IMR-90 (cell line): ENCODE measurements around the gene MZT1. TPM values are rescaled to one million over a fixed set of nuclear protein-coding genes. Genes with fewer than 3 reads are reported as not detected.

Source experiments
- ATAC-seq: fragments of 200-7000 bp; cut with Tn5 transposase; 2 replicates; pipeline ENCODE4 v1.9.1; 2020; ENCODE audit warnings: low read depth, mild to moderate bottlenecking, moderate library complexity
- BruUV-seq: library from RNA; stranded (reverse); fragments of 400-500 nt; replicated peaks from 2 replicates; lab custom pipeline; 2021; lab: Mats Ljungman, UMichigan
- CTCF ChIA-PET: fragments of 300-600 bp; formaldehyde crosslinking; extraction: SDS; loops from one replicate; lab custom pipeline; 2021; ENCODE audit warnings: antibody characterized with exemption; lab: Yijun Ruan, JAX
- POLR2A ChIA-PET: fragments of 300-600 bp; sonication (Branson Sonifier 250); formaldehyde crosslinking; loops from one replicate; lab custom pipeline; 2022; ENCODE audit warnings: antibody characterized with exemption; ENCODE audit not compliant: unreplicated experiment; lab: Charles Lee
- DNase-seq: peaks from one replicate; pipeline ENCODE4 v3.0.0; 2013
- H2AFZ ChIP-seq: replicated peaks from 2 replicates; pipeline ENCODE3; 2013; ENCODE audit warnings: low read length, mild to moderate bottlenecking; ENCODE audit not compliant: poor library complexity
- H2AK5ac ChIP-seq: 2 replicates; pipeline ENCODE4 v1.6.1; 2013; ENCODE audit warnings: low read depth, low read length, inconsistent platforms
- H2AK9ac ChIP-seq: replicated peaks from 2 replicates; pipeline ENCODE3; 2013; ENCODE audit warnings: mild to moderate bottlenecking, low read depth, low read length, moderate library complexity; ENCODE audit not compliant: poor library complexity
- H2BK120ac ChIP-seq: 2 replicates; pipeline ENCODE4 v1.6.1; 2013; ENCODE audit warnings: low read depth, low read length, inconsistent platforms
- H2BK15ac ChIP-seq: 3 replicates; pipeline ENCODE4 v1.6.1; 2013; ENCODE audit warnings: low read depth, low read length, inconsistent platforms
- H2BK20ac ChIP-seq: 2 replicates; pipeline ENCODE4 v1.6.1; 2013; ENCODE audit warnings: low read depth, mild to moderate bottlenecking, inconsistent platforms, low read length, moderate library complexity
- H2BK5ac ChIP-seq: 2 replicates; pipeline ENCODE4 v1.6.1; 2013; ENCODE audit warnings: mild to moderate bottlenecking, low read depth, low read length, inconsistent platforms; ENCODE audit not compliant: poor library complexity, severe bottlenecking
- H3K14ac ChIP-seq: replicated peaks from 2 replicates; pipeline ENCODE4 v1.6.1; 2013; ENCODE audit warnings: low read depth, low read length, inconsistent platforms
- H3K18ac ChIP-seq: 2 replicates; pipeline ENCODE4 v1.6.1; 2013; ENCODE audit warnings: low read depth, low read length, control low read depth
- H3K23ac ChIP-seq: 2 replicates; pipeline ENCODE4 v1.6.1; 2013; ENCODE audit warnings: low read depth, low read length, inconsistent platforms
- H3K27ac ChIP-seq: 2 replicates; pipeline ENCODE4 v1.5.1; 2013; ENCODE audit warnings: mild to moderate bottlenecking, control low read depth, low read length; ENCODE audit not compliant: insufficient read depth
- H3K27me3 ChIP-seq: 2 replicates; pipeline ENCODE4 v1.6.1; 2013; ENCODE audit warnings: low read length; ENCODE audit not compliant: control insufficient read depth, insufficient read depth
- H3K36me3 ChIP-seq: 2 replicates; pipeline ENCODE4 v1.6.1; 2013; ENCODE audit warnings: low read length, mixed read lengths; ENCODE audit not compliant: control insufficient read depth, insufficient read depth
- H3K4ac ChIP-seq: 2 replicates; pipeline ENCODE4 v1.6.1; 2013; ENCODE audit warnings: low read depth, low read length, inconsistent platforms
- H3K4me1 ChIP-seq: 2 replicates; pipeline ENCODE4 v1.6.1; 2013; ENCODE audit warnings: low read length, mixed read lengths; ENCODE audit not compliant: control insufficient read depth, insufficient read depth
- H3K4me2 ChIP-seq: 2 replicates; pipeline ENCODE4 v1.6.1; 2013; ENCODE audit warnings: low read depth, mild to moderate bottlenecking, control low read depth, low read length, moderate library complexity
- H3K4me3 ChIP-seq: 2 replicates; pipeline ENCODE4 v1.5.1; 2013; ENCODE audit warnings: low read depth, mild to moderate bottlenecking, control low read depth, low read length, moderate library complexity; ENCODE audit not compliant: insufficient read depth
- H3K56ac ChIP-seq: 2 replicates; pipeline ENCODE4 v1.6.1; 2013; ENCODE audit warnings: low read length, inconsistent platforms; ENCODE audit not compliant: insufficient read depth; ENCODE audit errors: extremely low read depth
- H3K79me1 ChIP-seq, 2 experiments: 2 replicates each; pipeline ENCODE4 v1.6.1; 2013; ENCODE audit warnings: low read length in 2 of 2, inconsistent platforms in 1 of 2, low read depth in 1 of 2
- H3K9ac ChIP-seq: 2 replicates; pipeline ENCODE4 v1.6.1; 2013; ENCODE audit warnings: low read depth, low read length, control low read depth
- H3K9me1 ChIP-seq: 2 replicates; pipeline ENCODE4 v1.6.1; 2013; ENCODE audit warnings: low read length, inconsistent platforms; ENCODE audit not compliant: insufficient read depth
- H3K9me3 ChIP-seq: 2 replicates; pipeline ENCODE4 v1.6.1; 2013; ENCODE audit warnings: low read length; ENCODE audit not compliant: control insufficient read depth, insufficient read depth
- H4K20me1 ChIP-seq: 2 replicates; pipeline ENCODE4 v1.6.1; 2013; ENCODE audit warnings: low read length, inconsistent platforms; ENCODE audit not compliant: insufficient read depth
- H4K5ac ChIP-seq: 2 replicates; pipeline ENCODE4 v1.6.1; 2013; ENCODE audit warnings: mild to moderate bottlenecking, low read depth, low read length, control low read depth
- H4K8ac ChIP-seq, 2 experiments: 2 replicates each; pipeline ENCODE4 v1.6.1; 2013; ENCODE audit warnings: low read depth in 2 of 2, low read length in 2 of 2, control low read depth in 1 of 2, inconsistent platforms in 1 of 2
- H4K91ac ChIP-seq: 2 replicates; pipeline ENCODE4 v1.6.1; 2013; ENCODE audit warnings: low read depth, low read length, inconsistent platforms; ENCODE audit not compliant: insufficient read depth
- CHD1 ChIP-seq: IDR thresholded peaks from 2 replicates; pipeline ENCODE4 v1.6.1; 2012; ENCODE audit warnings: low read depth, low read length, improper control_type of control experiment
- WGBS, 2 experiments: methylation state at CpG; one replicate each; pipeline versions ENCODE4 v1.1.5 to v1.1.7; 2013; ENCODE audit warnings: missing lambda C conversion rate in 2 of 2; ENCODE audit not compliant: insufficient read length in 1 of 2; ENCODE audit errors: extremely low coverage in 2 of 2; 5-methylcytosine and 5-hydroxymethylcytosine counted together
- dilution Hi-C: fragments of 300-500 bp; cut with HindIII; formaldehyde crosslinking; loops from one replicate; pipeline ENCODE4 v1.14.3; 2018; ENCODE audit warnings: low sequenced_read_pairs; ENCODE audit not compliant: unreplicated experiment
- in situ Hi-C: fragments of 300-500 bp; cut with MboI; formaldehyde crosslinking; loops from 3 replicates; pipeline ENCODE4 v1.14.3; 2019; ENCODE audit warnings: low sequenced_read_pairs, inconsistent platforms, mixed read lengths
- intact Hi-C: fragments of 100-400 bp; cut with micrococcal nuclease; formaldehyde crosslinking; loops from 2 replicates; pipeline ENCODE4 v1.10.0; 2022
- polyA plus RNA-seq, 3 experiments: library from polyadenylated mRNA; depleted of rRNA; stranded (reverse); fragments of >200 nt; gene quantifications; 2 replicates each; pipeline ENCODE4 v1.2.3, GENCODE V29; 2012; ENCODE audit warnings: low replicate concordance in 1 of 3
- total RNA-seq: library from RNA; depleted of rRNA; stranded (reverse); fragments of >200 nt; gene quantifications from 2 replicates; pipeline ENCODE4 v1.2.3, GENCODE V29; 2012

Gene MZT1
- total and polyA plus RNA-seq, 2 of the 4 experiments (the other 2 are of a cell fraction): 3.6 to 5.3 TPM

GRCh38 chr13:72700509-72700908, 26.9 kb downstream of the MZT1 start:
- Histone ChIP-seq H3K9me3 (no peaks in the 10 kb centered on the region), H3K14ac (no peak overlapping the region), H2AK5ac (no peak overlapping the region), H2AK9ac (no peak overlapping the region), H4K8ac (no peak overlapping the region), H2BK120ac (no peak overlapping the region), H3K79me1 (no peaks in the 10 kb centered on the region), H3K9ac (no peak overlapping the region), H3K18ac (no peak overlapping the region), H3K9me1 (no peaks in the 10 kb centered on the region), H3K36me3 (no peaks in the 10 kb centered on the region), H2BK5ac (no peak overlapping the region), H3K4me3 (no peak overlapping the region), H3K4me1 (no peaks in the 10 kb centered on the region), H2BK15ac (no peak overlapping the region), H3K23ac (no peak overlapping the region), H3K27me3 (no peaks in the 10 kb centered on the region), H3K27ac (no peak overlapping the region), H4K91ac (no peak overlapping the region), H4K5ac (no peak overlapping the region), H2AFZ (no peak overlapping the region), H3K4ac (no peak overlapping the region), H3K56ac (no peak overlapping the region), H2BK20ac (no peak overlapping the region), H4K20me1 (no peaks in the 10 kb centered on the region), H3K4me2 (no peak overlapping the region)
- ATAC-seq (no peak), DNase-seq (no peak)
- POLR2A ChIA-PET: no interaction called here
- dilution Hi-C loops: no loop called here
- TF ChIP-seq CHD1: no peak
- WGBS, 2 experiments: no CpG with 5 or more reads among the region's 1 CpG
- in situ Hi-C loops: no loop called here
- CTCF ChIA-PET: no interaction called here
- no TSS peak for BruUV-seq
- intact Hi-C loops: no loop called here
